Fibroblast of lung (primary cell): ENCODE measurements around the gene ERFL.

Source experiments
- EZH2 ChIP-seq: IDR thresholded peaks from 2 replicates; pipeline ENCODE4 v1.5.1; 2012; ENCODE audit warnings: low read length, control low read depth, mild to moderate bottlenecking; ENCODE audit errors: missing control alignments
- TF ChIP-seq, protein P1 (sequence below), 2 donors: IDR thresholded peaks in 1 of 2; conservative IDR thresholded peaks in 1 of 2; 1 replicate in 1 of 2; 2 replicates in 1 of 2; pipeline ENCODE4 v1.5.1; 2011 to 2012; ENCODE audit warnings: low read length in 2 of 2, control low read depth in 1 of 2, inconsistent platforms in 1 of 2, low read depth in 1 of 2, mild to moderate bottlenecking in 1 of 2

DNA sequence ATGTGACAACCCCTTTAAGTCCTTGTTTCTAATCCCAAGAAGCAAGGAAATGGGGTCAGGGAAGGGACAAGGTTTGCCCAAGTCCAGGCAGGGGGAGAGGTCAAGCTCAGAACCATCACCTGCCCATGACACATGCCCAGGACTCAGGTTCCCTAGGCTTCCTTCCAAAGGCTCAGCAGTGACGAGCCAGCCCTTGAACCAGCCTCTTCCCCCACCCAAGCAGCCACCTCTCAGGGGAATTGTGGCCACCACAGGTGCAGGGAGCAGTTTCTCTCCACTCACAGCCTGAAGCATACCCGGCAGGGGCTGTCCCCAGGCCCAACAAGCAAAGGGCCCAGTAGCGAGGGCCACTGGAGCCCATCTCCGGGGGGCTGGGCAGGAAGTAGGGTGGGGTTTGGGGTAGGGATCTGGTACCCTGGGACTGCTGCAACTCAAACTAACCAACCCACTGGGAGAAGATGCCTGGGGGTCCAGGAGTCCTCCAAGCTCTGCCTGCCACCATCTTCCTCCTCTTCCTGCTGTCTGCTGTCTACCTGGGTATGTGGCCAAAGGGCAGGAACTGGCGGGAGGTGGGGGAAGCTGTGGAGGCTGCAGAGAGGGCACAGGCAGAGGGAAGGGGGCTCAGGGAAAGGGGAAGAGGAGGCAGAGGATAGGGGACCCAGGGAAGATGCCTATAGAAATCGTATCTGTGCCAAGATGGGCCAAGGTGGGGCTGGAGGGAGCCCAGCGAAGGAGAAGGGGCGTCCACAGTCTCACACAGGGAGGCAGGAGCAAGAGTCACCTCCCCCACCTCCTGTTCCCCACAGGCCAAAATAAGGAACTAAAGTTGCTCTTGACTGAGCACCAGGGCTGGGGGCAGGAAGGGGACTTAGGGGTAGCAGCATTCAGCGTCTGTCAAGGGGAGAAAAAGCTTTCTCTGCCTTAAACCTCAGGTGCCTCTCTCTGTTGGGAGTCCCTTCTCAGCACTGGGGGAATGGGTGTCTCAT is 51.1 kb downstream of the ERFL start, which contains the start of gene CD79A:
- TF ChIP-seq, protein P1, sequence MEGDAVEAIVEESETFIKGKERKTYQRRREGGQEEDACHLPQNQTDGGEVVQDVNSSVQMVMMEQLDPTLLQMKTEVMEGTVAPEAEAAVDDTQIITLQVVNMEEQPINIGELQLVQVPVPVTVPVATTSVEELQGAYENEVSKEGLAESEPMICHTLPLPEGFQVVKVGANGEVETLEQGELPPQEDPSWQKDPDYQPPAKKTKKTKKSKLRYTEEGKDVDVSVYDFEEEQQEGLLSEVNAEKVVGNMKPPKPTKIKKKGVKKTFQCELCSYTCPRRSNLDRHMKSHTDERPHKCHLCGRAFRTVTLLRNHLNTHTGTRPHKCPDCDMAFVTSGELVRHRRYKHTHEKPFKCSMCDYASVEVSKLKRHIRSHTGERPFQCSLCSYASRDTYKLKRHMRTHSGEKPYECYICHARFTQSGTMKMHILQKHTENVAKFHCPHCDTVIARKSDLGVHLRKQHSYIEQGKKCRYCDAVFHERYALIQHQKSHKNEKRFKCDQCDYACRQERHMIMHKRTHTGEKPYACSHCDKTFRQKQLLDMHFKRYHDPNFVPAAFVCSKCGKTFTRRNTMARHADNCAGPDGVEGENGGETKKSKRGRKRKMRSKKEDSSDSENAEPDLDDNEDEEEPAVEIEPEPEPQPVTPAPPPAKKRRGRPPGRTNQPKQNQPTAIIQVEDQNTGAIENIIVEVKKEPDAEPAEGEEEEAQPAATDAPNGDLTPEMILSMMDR (conservative IDR thresholded peaks at IDR 0.05 in 1 of 2, IDR thresholded peaks at IDR 0.05 in 1 of 2; ENCODE audit: low read depth in 1 of 2, low read length in 2 of 2), result no peak
- no peak for TF ChIP-seq EZH2
